CD4-positive, alpha-beta T cell (primary cell): ENCODE measurements around the gene UBE2B. TPM values are rescaled to one million over a fixed set of nuclear protein-coding genes. Genes with fewer than 3 reads are reported as not detected.

ENCODE experiments used
- ATAC-seq: fragments of 200-7000 bp; cut with Tn5 transposase; one replicate; pipeline ENCODE4 v1.10.0; 2022; ENCODE audit warnings: mild to moderate bottlenecking; ENCODE audit not compliant: poor library complexity
- CTCF ChIA-PET: fragments of 350-600 bp; sonication (Branson Sonifier 250); formaldehyde crosslinking; loops from one replicate; lab custom pipeline; 2021; ENCODE audit warnings: antibody characterized with exemption, inconsistent platforms; lab: Charles Lee
- POLR2A ChIA-PET: fragments of 350-600 bp; sonication (Branson Sonifier 250); formaldehyde crosslinking; loops from one replicate; lab custom pipeline; 2021; ENCODE audit warnings: antibody characterized with exemption, inconsistent platforms; lab: Charles Lee
- DNase-seq, 14 experiments: peaks; one replicate each; pipeline ENCODE4 v3.0.0-alpha.2; 2013 to 2020; ENCODE audit warnings: mixed read lengths in 2 of 14
- H3K27ac ChIP-seq, 2 donors: one replicate each; pipeline versions ENCODE4 v1.5.1 to v1.7.0; 2013; ENCODE audit warnings: low read length in 2 of 2, low read depth in 1 of 2, mild to moderate bottlenecking in 1 of 2
- H3K27me3 ChIP-seq, 2 experiments: 1 replicate in 1 of 2; 2 replicates in 1 of 2; pipeline versions ENCODE4 v1.6.1 to v1.7.0; 2013; ENCODE audit warnings: low read length in 2 of 2, control low read depth in 1 of 2, mild to moderate bottlenecking in 1 of 2, moderate library complexity in 1 of 2; ENCODE audit not compliant: insufficient read depth in 2 of 2, control insufficient read depth in 1 of 2
- H3K36me3 ChIP-seq: one replicate; pipeline ENCODE4 v1.6.1; 2013; ENCODE audit warnings: low read length, control low read depth; ENCODE audit not compliant: insufficient read depth
- H3K4me1 ChIP-seq: one replicate; pipeline ENCODE4 v1.6.1; 2013; ENCODE audit warnings: low read length, control low read depth; ENCODE audit not compliant: insufficient read depth
- H3K4me3 ChIP-seq: one replicate; pipeline ENCODE4 v1.5.1; 2013; ENCODE audit warnings: mild to moderate bottlenecking, low read length, moderate library complexity
- H3K9me3 ChIP-seq, 2 experiments: 1 replicate in 1 of 2; 2 replicates in 1 of 2; pipeline versions ENCODE4 v1.6.1 to v1.7.0; 2013; ENCODE audit warnings: low read length in 2 of 2, mild to moderate bottlenecking in 2 of 2, control low read depth in 1 of 2, moderate library complexity in 1 of 2; ENCODE audit not compliant: control insufficient read depth in 1 of 2, insufficient read depth in 1 of 2
- H3K27ac Mint-ChIP-seq: one replicate; pipeline ENCODE4 v1.8.0; 2020; ENCODE audit warnings: mixed read lengths
- H3K27me3 Mint-ChIP-seq: one replicate; pipeline ENCODE4 v1.8.0; 2021; ENCODE audit warnings: mixed read lengths
- H3K36me3 Mint-ChIP-seq: one replicate; pipeline ENCODE4 v1.8.0; 2021; ENCODE audit warnings: low read depth, mixed read lengths
- H3K4me1 Mint-ChIP-seq: one replicate; pipeline ENCODE4 v1.8.0; 2021; ENCODE audit warnings: low read depth, mixed read lengths
- H3K4me3 Mint-ChIP-seq: one replicate; pipeline ENCODE4 v1.8.0; 2020; ENCODE audit warnings: mild to moderate bottlenecking, mixed read lengths
- H3K9me3 Mint-ChIP-seq: one replicate; pipeline ENCODE4 v1.8.0; 2020; ENCODE audit warnings: mixed read lengths
- intact Hi-C, 2 experiments: fragments of 100-400 bp; cut with DNase I in 1 of 2; cut with micrococcal nuclease in 1 of 2; formaldehyde crosslinking; loops; one replicate each; pipeline versions ENCODE4 v1.15.1 to v1.9.0; 2023 to 2025; cut with DNase I, micrococcal nuclease
- total RNA-seq, 174 experiments: library from RNA in 2 of 174; stranded (reverse) in 2 of 174; gene quantifications; one replicate each; pipeline ENCODE4 v1.2.3 and lab custom pipeline; 2021 to 2026
- TF ChIP-seq, protein P1 (sequence below): fragments of 200-600 bp; IDR thresholded peaks from one replicate; pipeline ENCODE4 v1.8.0; 2022; ENCODE audit warnings: antibody characterized with exemption, mild to moderate bottlenecking

Gene UBE2B
- total RNA-seq, 2 experiments from 2014 or later: 225 to 228 TPM

DNA sequence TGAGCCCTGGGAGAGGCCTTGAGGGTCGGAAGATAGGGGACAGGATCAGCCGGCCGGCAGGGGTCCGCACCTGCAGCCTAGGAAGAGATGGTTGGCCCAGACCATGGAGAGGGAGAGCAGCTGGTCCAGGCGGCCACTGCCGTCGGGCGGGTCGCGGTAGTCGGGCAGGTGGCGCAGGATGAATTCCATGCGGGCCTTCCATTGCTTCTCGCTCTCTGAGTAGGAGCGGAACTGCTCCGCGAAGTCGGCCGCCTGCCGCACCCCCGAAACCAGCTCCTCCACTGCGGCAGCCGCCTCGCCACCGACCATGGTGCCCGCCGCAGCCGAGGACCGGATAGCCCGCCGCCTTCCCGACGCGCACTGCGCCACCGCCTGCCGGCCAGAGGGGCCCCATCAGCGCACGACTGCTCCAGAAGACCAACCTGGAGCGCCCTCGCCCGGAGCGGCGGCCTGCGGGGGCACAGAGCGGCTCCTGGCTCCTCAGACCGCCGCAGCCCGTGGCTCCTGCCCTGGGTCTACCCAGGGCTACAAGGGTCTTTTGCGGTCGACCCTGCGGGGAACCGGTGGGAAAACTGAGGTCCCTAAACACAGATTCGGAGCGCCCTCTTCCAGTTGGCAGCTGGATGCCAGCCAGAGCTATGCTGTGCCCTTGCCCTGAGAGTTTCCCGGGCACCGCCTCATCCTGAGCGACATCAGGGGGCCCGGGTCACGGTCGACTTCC is 40.3 kb downstream of the UBE2B start, which contains the start of gene CDKN2AIPNL:
CDKN2AIPNL (minus strand) TSS at position 336 of the 721 bp plus-strand sequence; CDS start at position 309, 27 bp downstream.
- intact Hi-C loops: loop anchor here (1.0 to 10.0 kb wide), 8 partner anchors 41 to 221 kb away; partner anchors contain the start of genes UBE2B (in 2 of the 2), PPP2CA (in 1 of the 2) and SAR1B (in 1 of the 2)
- Mint-ChIP-seq H3K36me3 (peaks cover 8% of the 10 kb centered on the region), H3K27me3 (no peaks in the 10 kb centered on the region), H3K27ac (peak within 1 kb of the TSS; percentile 81), H3K9me3 (no peaks in the 10 kb centered on the region), H3K4me1 (peaks cover 42% of the 10 kb centered on the region), H3K4me3 (peak within 1 kb of the TSS; percentile 87)
- H3K9me3 ChIP-seq: no peaks in the 10 kb centered on the region
- H3K27me3 ChIP-seq: no peaks in the 10 kb centered on the region
- peaks cover 3% of the 10 kb centered on the region for H3K36me3 ChIP-seq
- H3K27ac ChIP-seq: peak within 1 kb of the TSS; percentile 53 to 64
- ChIA-PET CTCF (interaction anchor here (0.6 to 4.9 kb wide), 21 partner anchors 14 to 347 kb away, joined by 3 to 26 read pairs (median 5); partner anchors contain the start of genes DDX46 and UBE2B), POLR2A (interaction anchor here (0.6 to 9.5 kb wide), 22 partner anchors 10 to 408 kb away, joined by 3 to 164 read pairs (median 4); partner anchors contain the start of genes CDKL3, JADE2, PPP2CA and SKP1)
- peaks cover 25% of the 10 kb centered on the region for H3K4me1 ChIP-seq
- DNase-seq (peak; percentile 84 to 94 (median 90)), ATAC-seq (peak; percentile 99)
- H3K4me3 ChIP-seq: peak within 1 kb of the TSS; percentile 81
- TF ChIP-seq, protein P1, sequence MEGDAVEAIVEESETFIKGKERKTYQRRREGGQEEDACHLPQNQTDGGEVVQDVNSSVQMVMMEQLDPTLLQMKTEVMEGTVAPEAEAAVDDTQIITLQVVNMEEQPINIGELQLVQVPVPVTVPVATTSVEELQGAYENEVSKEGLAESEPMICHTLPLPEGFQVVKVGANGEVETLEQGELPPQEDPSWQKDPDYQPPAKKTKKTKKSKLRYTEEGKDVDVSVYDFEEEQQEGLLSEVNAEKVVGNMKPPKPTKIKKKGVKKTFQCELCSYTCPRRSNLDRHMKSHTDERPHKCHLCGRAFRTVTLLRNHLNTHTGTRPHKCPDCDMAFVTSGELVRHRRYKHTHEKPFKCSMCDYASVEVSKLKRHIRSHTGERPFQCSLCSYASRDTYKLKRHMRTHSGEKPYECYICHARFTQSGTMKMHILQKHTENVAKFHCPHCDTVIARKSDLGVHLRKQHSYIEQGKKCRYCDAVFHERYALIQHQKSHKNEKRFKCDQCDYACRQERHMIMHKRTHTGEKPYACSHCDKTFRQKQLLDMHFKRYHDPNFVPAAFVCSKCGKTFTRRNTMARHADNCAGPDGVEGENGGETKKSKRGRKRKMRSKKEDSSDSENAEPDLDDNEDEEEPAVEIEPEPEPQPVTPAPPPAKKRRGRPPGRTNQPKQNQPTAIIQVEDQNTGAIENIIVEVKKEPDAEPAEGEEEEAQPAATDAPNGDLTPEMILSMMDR: peak; percentile 79

DNA sequence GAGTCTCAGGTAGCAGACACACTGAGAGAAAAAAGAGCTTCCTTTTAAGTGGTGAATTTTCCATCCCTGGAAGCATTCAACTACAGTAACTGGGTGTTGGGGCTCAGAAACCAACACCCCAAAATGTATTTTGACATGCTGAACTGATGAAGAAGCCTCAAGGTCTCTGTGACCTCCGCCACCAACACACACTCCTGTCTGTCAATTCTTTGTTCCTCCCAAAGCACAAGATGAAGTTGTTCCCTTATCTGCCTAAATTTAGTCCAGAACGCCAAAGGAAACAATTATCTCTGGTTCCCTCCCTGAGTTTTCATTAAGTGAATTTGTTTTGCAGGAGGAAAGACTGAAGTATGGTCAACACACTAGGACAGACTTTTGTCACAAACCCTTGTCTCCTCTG is 41.7 kb downstream of the UBE2B start:
- peak overlapping the region; percentile 42 for H3K27ac Mint-ChIP-seq
- Histone ChIP-seq H3K36me3 (no peaks in the 10 kb centered on the region), H3K9me3 (no peaks in the 10 kb centered on the region), H3K27ac (no peak overlapping the region), H3K27me3 (no peaks in the 10 kb centered on the region), H3K4me3 (no peak overlapping the region), H3K4me1 (peaks cover 25% of the 10 kb centered on the region)
- TF ChIP-seq, protein P1: no peak
- intact Hi-C loops: loop anchor here in 1 of 2 experiments (5.0 to 10.0 kb wide), 3 partner anchors 108 to 219 kb away; partner anchors contain the start of genes PPP2CA and SAR1B
- no peak for ATAC-seq
- no peaks in the 10 kb centered on the region for H3K9me3 Mint-ChIP-seq
- no peak for DNase-seq
- POLR2A ChIA-PET: interaction anchor here (0.7 to 9.5 kb wide), 3 partner anchors 115 to 174 kb away, joined by 3 to 164 read pairs (median 4); partner anchors contain the start of gene JADE2
- H3K36me3 Mint-ChIP-seq: peaks cover 8% of the 10 kb centered on the region
- CTCF ChIA-PET: interaction anchor here (2.0 to 4.9 kb wide), 4 partner anchors 45 to 174 kb away, joined by 11 to 26 read pairs (median 19); no protein-coding TSS in a partner anchor
- no peaks in the 10 kb centered on the region for H3K27me3 Mint-ChIP-seq
- peaks cover 42% of the 10 kb centered on the region for H3K4me1 Mint-ChIP-seq
- H3K4me3 Mint-ChIP-seq: peak overlapping the region; percentile 70

DNA sequence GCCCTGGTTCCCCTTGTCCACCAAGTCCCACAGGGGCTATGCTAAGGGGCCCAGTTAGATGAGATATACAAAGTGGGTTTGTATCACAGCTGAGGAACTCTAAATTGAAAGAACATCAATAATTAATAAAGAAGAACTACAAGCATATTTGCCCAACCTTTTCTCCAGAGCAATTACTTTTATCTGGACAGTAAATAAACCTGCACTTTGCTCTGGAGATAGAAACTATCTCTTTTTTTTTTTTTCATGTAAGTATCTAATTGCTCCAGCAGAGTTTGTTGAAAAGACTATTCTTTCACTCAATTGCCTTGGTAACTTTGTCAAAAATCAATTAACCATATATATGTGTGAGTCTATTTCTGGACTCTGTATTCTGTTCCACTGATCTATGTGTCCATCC is 46.3 kb downstream of the UBE2B start:
- H3K36me3 Mint-ChIP-seq: no peaks in the 10 kb centered on the region
- POLR2A ChIA-PET: interaction anchor here (1.0 kb wide), 1 partner anchor 107 kb away, joined by 4 read pairs; the partner anchor contains the start of gene JADE2
- TF ChIP-seq, protein P1: no peak
- no peaks in the 10 kb centered on the region for H3K9me3 Mint-ChIP-seq
- Histone ChIP-seq H3K4me1 (peaks cover under 1% of the 10 kb centered on the region), H3K27me3 (no peaks in the 10 kb centered on the region), H3K27ac (no peak overlapping the region), H3K4me3 (no peak overlapping the region), H3K36me3 (no peaks in the 10 kb centered on the region), H3K9me3 (no peaks in the 10 kb centered on the region)
- DNase-seq: no peak
- no peak overlapping the region for H3K27ac Mint-ChIP-seq
- CTCF ChIA-PET: interaction anchor here (0.6 kb wide), 1 partner anchor 114 kb away, joined by 3 read pairs; no protein-coding TSS in a partner anchor
- no peaks in the 10 kb centered on the region for H3K27me3 Mint-ChIP-seq
- intact Hi-C loops: loop anchor here in 1 of 2 experiments (10.0 kb wide), 2 partner anchors 113 to 193 kb away; partner anchors contain the start of gene PPP2CA
- H3K4me3 Mint-ChIP-seq: no peak overlapping the region
- peaks cover 6% of the 10 kb centered on the region for H3K4me1 Mint-ChIP-seq
- ATAC-seq: no peak
